H54 (cell line): ENCODE measurements around the gene APLN.
A peak's percentile ranks its signal among the peaks of the same experiment; 100 is the strongest.

ENCODE experiments used
- DNase-seq: peaks from one replicate; pipeline ENCODE4 v3.0.0; 2011; ENCODE audit warnings: low spot score, mixed read lengths; ENCODE audit not compliant: insufficient read length
- FAIRE-seq: peaks from 3 replicates; lab custom pipeline; 2011; peaks lifted over from hg19 to GRCh38; lab: Jason Lieb, UNC
- POLR2A ChIP-seq: IDR thresholded peaks from 2 replicates; pipeline ENCODE4 v1.6.1; 2011; ENCODE audit warnings: low read depth, mild to moderate bottlenecking, low read length

APLN gene

DNA sequence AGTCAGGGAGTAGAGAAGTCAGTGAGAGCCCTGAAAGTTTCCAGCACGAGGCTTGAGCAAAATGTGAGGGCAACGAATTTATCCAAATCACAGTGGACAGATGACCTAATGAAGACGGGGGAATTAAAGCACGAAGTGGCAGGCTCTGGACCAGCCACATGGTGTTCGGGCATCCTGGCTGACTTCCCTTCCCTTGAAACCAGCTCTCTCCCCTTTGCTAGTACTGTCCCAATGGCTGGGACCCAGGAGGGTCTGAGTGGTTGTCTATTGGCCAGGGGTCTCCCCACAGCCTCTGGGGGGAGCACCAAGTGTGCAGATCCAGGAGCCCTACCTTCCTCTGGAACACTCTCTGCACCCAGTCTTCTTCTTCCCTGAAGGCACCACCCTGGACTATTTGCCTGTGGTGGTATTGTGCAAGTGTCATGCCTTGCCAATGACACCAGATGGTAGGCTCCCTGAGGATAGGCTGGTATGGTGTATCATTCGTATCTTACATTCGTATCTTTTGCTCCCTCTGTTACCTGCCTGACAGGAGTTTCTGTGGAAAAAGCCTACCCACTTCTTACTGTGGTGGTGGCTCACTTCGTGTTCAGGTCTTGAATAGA lies 2.1 kb downstream of the APLN start:
- no peak for FAIRE-seq
- no peak for DNase-seq
- no peak for TF ChIP-seq POLR2A

DNA sequence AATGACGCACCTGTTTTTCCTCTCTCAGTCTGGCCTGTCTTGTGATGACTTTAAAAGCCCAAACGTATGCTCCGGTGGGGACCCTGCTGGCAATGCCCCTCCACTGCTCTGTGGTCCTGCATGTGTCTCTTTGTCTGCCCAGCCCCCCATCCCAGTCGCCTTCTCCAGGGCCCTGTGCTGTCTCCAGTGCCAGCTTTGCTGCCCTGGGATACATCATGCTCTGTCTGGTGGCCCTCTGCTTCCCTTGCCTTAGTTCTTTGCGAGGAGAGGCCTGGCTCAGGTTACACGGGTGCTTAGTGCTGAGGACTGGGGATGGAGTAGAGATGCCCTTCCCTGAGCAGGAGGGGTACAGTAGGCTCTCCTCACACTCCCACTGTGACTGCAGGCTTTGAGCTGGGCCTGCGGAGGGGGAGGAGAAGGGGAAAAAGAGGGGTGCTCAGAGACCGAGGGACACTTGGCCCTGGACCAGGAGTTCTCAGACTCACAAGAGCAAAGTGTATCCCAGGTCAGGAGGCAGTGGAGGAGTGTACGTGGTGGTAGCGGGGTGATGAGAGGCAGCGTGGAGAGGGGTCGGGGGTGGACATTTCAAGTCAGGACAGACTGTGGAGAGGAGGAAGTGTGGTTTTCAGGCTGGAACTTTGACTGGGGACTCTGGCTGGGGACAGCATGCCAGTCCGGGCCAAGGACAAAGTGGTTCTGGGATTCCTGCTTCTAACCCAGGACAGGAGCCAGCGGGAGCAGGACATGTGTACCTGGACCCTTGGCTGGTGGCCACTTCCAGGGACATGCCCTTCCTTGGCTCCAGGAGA lies 2.8 kb downstream of the APLN start:
- TF ChIP-seq POLR2A: no peak
- FAIRE-seq: no peak
- no peak for DNase-seq

DNA sequence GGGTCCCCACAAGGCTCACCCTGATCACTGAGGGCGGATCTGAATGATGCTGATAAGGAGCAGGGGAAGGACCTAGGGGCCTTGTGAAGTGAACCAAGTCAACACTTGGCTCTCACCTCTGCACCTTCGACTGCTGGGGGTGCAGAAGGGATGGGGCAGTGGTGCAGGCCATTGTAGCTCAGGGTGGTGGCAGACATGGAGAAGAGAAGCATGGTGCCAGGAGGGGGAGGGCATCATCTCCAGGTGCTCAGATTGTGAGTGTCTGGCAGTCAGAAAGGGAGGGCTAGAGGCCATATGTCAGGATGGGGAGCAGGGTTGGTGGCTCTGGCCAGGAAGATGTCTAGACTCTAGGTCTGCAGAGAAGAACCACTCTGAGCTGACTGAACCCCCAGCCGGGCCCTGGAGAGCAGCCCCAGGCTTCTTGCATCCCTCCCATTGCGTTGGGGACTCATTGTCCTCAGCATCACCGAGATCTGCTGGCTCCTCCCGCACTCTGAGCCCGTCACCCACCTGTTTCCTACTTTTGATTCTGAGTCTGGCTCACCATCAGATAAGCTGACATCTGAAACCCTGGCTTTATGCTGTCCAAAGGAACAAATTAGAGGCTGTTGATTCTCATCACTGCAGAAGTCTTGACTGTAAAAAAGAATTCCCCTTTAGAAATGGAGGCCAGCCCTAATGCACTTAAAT lies 3.8 kb downstream of the APLN start:
- FAIRE-seq (no peak), DNase-seq (no peak)
- TF ChIP-seq POLR2A: no peak

DNA sequence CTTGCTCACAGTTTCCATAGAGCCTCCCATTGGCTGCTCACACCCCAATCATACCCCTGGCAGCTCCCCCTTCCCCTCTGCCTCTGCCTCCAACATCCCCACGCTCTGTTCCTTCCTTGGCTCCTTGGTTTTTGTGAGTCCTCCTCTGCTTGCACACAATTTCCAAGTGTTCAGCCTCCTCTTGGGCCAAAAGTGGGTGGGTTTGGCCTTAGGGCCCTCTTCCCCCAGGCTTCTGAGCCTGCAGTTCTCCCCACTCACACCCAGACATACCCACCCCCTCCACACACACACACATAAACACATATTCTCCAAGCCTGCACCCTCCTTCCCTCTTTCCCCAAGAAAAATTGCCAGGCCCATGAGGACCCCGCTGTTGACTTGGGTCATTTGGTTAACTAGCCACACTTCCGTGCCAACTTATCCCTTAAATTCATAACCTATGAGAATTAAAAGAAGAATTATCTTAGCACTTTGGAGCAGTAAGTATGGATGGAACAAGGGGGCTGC lies 4.5 kb downstream of the APLN start:
- no peak for TF ChIP-seq POLR2A
- no peak for DNase-seq
- FAIRE-seq: no peak

DNA sequence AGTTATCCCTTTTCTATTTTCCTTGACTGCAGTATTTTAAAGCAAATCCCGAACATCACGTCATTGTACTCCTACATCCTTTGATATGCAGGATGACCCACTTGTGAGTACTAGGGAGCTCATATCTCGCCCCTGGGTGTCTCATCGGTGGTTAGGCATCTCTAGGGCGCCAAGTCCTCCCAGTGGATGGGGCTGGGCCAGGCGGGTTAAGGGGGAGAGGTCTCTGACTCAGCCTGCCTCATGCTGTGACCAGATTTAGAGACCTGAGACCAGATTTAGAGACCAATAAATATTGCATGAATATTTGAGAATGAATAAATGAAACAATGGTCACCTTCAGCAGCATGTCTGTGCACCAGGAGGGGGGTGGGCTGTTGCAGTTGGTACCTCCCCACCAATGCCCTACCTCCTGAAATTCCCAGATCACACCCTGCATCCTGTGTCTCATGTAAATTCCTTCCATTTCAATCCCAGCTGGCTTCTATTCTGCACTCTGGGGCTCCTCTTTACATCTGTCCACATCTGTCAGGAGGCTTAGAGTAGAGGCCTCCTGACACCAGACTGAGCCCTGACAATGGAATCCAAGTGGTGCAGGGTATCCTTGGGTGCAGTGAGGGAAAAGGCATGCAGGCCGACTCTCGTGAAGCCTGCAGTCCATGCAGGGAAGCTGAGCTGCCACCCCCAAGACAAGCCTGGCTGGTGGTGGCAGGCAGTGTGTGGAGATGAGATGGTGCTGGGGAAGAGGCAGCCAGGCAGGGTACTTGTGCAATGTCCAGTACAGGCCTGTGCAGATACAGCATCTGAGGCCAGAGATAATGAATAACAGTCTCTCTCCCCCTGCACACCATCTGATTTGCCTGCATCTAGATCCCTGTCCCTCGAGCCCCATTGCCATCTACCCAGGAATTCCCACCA lies 5.2 kb downstream of the APLN start:
- FAIRE-seq (peak; percentile 86), DNase-seq (peak; percentile 84)
- TF ChIP-seq POLR2A: no peak

DNA sequence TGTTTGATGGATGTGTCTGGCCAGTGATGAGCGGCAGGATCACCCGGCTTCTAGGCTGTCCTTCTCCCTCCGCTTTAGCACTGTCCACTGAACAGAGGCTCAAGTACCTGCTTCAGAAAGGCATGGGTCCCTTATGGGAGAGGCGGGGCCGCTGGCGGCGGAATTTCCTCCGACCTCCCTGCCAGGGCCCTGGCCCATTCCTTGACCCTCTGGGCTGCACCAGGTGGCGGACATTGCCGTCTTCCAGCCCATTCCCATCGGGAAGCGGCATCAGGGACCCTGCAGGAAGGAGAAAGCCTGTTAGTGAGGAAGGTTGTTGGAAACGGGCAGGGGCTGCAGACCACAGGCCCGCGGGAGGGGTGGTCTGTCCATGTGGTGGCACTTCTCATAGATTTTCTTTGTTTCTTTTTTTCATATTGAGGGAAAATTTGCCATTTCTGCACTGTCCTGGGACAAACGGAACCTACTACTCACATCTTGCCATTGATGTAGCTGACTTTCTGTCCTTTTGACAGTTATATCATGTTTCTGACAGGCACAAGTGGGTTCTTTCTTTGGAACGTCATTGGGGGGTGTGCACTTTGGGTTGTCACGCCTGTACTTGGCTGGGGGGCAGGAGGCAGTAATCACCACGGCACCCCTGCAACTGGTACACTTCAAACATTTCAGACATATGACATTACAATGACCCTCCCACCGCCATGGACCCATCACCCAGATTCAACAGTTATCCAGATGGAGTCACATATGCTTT lies 6.1 kb downstream of the APLN start:
- no peak for TF ChIP-seq POLR2A
- FAIRE-seq: no peak
- DNase-seq: no peak

DNA sequence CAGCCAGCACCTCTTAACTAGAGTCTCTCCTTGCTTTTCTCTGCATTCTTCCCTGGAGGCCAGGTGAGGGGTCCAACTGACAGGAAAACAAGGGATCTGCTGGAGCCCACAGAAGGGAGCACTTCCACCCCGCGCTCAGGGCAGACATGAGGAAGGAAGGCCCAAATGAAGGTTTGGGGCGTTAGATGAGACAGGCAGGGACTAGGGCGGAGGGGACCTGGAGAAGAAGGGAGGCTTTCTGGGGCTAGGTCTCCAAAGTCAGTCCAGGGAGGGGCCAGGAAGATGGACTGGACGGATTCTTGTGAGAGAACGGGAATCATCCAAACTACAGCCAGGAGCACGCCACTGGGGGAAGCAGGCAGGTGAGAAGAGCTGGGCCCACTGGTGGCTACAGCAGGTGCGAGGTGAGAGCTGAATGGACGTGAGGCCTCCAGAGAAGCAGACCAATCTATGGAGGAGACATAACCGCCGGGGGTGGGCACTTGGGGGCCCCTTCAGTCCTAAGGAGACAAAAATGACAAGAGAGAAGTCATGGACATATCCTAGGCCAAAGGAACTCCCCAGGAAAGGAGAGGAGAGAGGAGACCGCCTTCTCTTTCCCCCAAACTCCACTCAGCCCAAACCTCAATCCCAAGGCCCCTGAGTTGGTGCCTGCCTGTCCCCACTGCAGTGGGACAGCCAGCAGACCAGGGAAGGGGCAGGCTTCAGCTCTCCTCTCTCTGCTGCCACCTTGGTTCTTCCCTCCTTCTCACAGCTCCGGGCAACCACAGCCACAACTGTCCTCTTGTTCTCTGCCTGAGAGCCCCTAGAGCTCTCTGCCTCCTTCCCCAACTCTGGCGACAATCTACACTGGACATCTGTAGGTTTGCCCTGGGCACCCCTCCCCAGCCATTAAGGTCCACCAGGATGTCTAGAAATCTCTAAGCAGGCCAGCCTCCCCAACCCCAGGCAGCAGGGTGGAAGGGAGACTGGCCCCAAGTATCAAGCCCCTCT lies 7.0 kb downstream of the APLN start:
- no peak for FAIRE-seq
- TF ChIP-seq POLR2A: no peak
- DNase-seq: no peak

DNA sequence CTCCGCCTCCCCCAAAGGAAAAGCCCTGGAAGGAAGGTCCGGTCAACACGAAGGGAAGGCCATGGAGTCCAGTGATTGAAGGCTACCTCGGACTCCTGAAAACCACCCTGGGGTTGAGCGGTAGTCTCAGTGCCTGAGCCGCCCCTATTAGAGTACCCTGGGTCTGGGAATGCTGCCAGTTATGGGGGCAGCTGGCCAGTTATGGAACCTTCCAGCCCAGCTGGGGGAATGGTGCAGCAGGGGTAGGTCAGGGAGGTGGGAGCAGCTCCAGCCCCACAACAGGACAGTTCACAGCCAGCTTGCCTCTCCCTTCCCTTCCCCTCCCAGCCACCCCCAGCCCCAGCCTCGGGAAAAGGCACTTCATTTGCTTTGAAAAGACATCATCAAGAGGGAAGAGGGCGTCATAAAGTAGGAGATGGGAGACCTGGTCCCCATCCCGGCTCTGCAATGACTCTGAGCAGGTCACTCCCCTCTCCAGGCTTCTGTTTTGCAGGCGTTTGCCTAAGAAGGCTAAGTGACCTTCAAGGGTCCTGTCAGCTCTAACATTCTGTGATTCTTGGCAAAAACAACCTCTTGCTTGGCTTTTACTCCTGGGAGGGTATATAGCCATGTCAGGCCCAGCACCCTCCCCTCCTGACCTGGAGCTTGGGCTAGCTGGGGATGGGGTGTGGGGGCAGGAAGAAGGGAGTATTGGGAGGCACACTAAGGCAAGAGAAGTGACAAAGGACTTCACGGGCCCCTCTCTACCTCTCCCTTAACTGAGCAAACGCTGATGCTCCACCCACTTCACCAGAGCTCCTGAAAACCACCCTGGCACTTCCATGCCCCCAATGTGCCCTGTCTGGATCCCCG lies 8.0 kb downstream of the APLN start:
- FAIRE-seq (no peak), DNase-seq (no peak)
- TF ChIP-seq POLR2A: no peak

DNA sequence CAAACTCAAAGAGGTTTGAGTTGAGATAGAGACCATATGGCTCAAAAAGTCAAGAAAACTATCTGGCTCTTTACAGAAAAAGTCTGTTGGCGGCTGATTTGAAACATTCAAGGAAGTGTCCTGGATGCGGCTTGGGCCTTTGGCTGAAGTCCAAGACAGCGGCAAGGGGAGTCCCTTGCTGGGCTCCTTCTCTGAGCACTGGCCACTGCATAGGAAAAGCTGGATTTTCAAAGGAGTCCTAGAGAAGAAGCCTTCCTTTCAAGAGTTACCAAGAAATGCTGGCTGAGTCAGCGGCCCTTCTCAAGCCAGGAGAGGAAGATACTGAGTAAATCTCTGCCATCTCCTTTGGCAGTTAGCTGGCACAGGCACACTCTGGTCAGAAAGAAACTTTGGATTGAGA lies 12.1 kb downstream of the APLN start:
- DNase-seq (no peak), FAIRE-seq (no peak)
- TF ChIP-seq POLR2A: no peak

DNA sequence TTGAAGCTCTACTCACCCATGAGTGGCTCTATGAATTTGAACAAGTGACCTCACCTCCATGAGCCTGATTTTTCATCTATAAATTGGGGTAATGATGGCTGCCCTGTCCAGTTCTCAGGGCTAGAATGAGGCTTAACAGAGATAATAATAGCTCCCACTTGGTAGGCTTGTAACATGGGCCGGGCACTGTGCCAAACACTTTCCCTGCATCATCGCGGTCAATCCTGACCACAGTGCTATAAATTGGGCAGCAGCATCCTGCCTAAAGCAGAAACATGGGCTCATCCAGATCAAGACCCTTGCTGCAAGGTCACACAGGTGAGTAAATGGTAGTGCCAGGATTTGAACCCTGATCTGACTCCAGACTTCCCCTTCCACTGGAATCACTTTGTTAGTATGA lies 12.8 kb downstream of the APLN start:
- no peak for DNase-seq
- FAIRE-seq: no peak

DNA sequence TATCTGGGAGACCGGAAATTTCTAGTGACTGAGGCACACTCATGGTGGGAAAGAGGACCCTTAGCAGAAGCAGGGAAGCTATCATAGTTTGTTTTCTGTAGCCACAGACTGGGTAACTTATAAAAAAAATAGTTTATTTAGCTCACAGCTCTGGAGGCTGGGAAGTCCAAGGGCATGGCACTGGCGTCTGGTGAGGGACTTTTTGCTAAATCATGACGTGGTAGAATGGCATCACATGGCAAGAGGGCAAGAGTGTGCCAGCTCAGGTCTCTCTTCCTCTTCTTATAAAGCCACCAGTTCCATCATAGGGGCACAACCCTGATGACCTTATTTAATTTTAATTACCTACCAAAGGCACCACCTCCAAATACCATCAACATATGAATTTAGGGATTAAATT lies 13.3 kb downstream of the APLN start:
- no peak for TF ChIP-seq POLR2A
- DNase-seq (no peak), FAIRE-seq (no peak)

More for the DNA sequence above, 12.8 kb downstream of the APLN start:
- TF ChIP-seq POLR2A: no peak

DNA sequence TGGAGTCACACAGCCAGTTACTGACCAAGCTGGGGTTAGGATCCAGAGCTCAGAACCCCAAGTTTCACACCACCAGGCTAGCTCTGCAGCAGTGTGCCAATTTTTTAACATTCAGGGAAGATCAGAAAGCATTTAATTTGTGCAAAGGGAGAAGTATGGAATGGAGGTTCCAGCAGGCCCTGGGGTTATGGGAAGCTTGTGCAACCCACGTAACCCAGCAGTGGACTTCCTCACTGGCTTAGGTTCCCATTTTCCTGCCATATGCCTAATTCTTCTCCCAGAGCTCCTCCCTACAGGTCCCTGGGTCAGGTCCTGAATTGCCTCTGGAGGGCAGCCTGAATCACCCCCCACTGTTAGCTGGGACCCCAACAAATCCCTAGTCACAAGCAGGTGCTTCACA lies 14.0 kb downstream of the APLN start:
- no peak for DNase-seq
- FAIRE-seq: no peak
- no peak for TF ChIP-seq POLR2A
